Activated CD8-positive, alpha-beta memory T cell treated with anti-CD3 and anti-CD28 coated beads for 36 hours (primary cell): ENCODE results near the gene EPS8L2. TPM values are rescaled to one million over a fixed set of nuclear protein-coding genes. Genes with fewer than 3 reads are reported as not detected.
"Not testable (repeated sequence)": the region's sequence is repeated elsewhere in the genome, so short reads cannot be mapped to it uniquely, and the experiment has no call there.

Experiments
- CTCF ChIA-PET: fragments of 350-600 bp; sonication (Branson Sonifier 250); formaldehyde crosslinking; loops from one replicate; lab custom pipeline; 2021; ENCODE audit warnings: antibody characterized with exemption; lab: Charles Lee
- POLR2A ChIA-PET: fragments of 350-600 bp; sonication (Branson Sonifier 250); formaldehyde crosslinking; loops from one replicate; lab custom pipeline; 2021; ENCODE audit warnings: antibody characterized with exemption; lab: Charles Lee
- total RNA-seq, 2 experiments: library from RNA; stranded (reverse); gene quantifications; one replicate each; pipeline ENCODE4 v1.2.3, GENCODE V29; 2021

Gene EPS8L2
- total RNA-seq, 2 experiments from 2014 or later: 12.6 to 14.3 TPM

DNA sequence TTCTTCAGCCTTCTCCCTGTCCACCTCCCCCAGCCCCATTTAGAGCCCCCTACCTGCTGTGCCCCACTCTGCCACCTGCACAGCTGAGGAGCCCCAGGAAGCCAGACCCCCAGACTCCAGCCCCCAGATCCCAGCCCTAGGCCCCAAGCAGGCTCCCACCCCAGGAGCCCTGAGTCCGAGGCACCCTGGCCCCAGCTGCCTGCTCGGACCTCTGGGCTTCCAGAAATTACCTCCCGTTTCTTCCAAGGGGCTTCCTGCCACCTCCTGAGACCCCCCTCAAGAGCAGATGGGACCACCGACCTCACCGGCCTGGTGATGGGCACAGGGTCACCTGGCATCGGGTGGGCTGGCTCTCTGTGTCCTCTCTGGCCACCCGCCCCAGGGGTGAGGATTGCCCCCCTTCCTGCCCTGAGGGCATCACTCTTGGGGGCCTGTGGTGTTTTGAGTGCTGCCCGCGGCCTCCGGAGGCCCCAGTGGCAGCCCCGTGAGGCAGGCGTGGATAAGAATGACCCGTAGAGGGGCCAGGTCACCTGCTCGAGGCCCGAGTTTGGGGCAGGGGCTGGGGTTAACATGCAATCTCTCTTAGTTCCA is 23.0 kb downstream of the EPS8L2 start:
- ChIA-PET CTCF (interaction anchor here (0.6 to 1.7 kb wide), 6 partner anchors 21 to 286 kb away, joined by 3 to 5 read pairs (median 4); no protein-coding TSS in a partner anchor), POLR2A (interaction anchor here (1.0 kb wide), 1 partner anchor 17 kb away, joined by 3 read pairs; no protein-coding TSS in a partner anchor)

DNA sequence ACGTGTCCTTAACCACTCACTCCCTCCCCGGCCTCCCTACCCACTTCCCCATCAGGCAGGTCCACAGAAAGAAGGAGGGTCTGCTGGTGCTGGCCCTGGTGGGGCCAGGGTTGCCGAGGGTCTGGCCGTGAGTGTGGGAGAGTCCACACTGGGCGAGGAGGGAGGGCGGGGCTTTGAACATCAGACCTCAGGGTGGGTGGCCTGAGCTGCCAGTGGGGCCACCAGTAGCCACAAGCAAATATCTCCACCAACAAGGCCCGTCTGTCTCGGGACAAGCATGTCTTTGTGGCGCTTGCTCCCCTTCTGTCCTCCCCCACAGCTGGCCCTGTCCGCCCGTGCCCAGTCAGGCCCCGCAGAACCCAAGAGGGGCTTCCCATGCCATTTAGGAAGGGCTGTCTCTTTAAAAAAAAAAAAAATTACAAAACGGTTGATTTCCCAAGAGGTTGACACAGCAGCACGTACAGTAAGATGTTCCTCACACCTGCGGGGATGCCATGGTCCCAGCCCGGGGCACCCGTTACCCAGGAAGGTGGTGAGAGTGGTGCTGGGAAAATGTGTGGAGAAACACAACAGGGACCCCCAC is 23.6 kb downstream of the EPS8L2 start:
- POLR2A ChIA-PET: no interaction called here
- CTCF ChIA-PET: interaction anchor here (0.7 to 1.4 kb wide), 4 partner anchors 18 to 189 kb away, joined by 3 to 4 read pairs (median 3); partner anchors contain the start of gene TALDO1

DNA sequence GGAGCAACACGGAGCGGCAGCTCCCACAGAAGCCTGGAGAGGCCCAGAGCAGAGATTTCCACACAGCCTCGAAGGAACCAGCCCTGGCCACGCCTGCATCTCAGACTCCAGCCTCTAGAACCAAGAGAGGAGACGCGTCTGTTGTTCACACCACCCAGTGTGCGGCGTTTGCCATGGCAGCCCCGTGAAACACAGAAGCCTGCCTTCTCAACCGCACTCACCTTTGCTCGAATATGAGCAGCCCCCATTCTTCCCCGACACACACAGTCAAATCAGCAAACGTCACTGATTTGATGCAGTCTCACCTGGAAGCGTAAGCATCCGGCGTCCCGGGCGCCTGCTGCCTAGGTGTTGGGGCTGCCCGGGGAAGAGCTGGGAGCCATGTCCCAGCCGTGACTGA is 27.0 kb downstream of the EPS8L2 start:
- CTCF ChIA-PET: interaction anchor here (1.3 kb wide), 1 partner anchor 10 kb away, joined by 3 read pairs; no protein-coding TSS in a partner anchor
- POLR2A ChIA-PET: interaction anchor here (0.6 to 0.7 kb wide), 2 partner anchors 14 to 26 kb away, joined by 3 to 6 read pairs; no protein-coding TSS in a partner anchor

DNA sequence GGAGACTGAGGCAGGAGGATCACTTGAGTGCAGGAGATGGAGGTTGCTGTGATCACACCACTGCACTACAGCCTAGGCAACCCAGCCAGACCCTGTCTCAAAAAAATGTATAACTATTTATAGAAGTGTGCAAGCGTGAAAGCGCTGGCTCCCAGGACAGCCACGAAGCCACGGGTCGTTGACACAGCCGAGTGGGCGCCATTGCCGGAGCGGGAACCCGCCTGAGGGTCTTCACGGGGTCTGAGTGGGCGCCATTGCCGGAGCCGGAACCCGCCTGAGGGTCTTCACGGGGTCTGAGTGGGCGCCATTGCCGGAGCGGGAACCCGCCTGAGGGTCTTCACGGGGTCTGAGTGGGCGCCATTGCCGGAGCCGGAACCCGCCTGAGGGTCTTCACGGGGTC is 28.5 kb downstream of the EPS8L2 start:
- POLR2A ChIA-PET, CTCF ChIA-PET: not testable (repeated sequence)

DNA sequence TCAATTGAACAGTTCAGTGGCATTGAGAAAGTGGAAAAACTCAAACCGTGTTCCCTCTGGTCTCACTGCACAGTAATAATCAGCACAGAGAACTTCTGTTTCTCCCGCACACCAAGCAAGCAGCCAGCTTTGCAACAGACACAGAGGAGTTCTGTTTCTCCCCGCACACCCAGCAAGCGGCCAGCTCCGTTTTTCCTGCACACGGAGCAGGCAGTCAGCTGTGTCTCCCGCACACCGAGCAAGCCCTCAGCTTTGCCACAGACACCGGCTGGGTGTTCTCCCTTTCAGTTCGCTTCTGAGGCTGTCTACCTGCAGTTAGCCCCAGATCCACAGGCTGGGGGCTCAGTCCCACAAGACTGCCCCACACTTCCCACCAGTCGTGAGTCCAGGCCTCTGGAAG is 31.3 kb downstream of the EPS8L2 start:
- ChIA-PET POLR2A (no interaction called here), CTCF (interaction anchor here (1.0 to 1.5 kb wide), 3 partner anchors 11 to 38 kb away, joined by 3 to 5 read pairs (median 4); no protein-coding TSS in a partner anchor)

DNA sequence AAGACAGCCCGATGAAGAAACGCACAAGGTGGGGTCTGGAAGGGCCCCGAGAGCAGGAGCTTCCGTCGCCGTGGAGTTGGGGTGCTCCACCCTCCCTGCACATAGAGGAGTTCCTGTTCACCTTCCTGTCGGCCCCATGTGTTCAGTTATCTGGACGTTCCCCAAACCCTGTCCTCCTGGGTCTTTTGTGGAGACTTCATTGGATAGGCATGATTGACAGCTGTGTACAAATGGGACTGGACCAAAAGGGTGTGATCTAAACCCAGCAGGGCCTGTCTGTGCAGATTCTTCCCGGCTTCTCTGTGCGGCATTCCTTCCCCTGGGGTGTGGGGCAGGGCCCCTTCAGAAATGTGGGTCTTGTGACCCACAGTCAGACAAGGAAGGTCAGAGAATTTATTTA is 31.9 kb downstream of the EPS8L2 start:
- CTCF ChIA-PET: interaction anchor here (1.0 to 1.5 kb wide), 2 partner anchors 20 to 38 kb away, joined by 3 to 5 read pairs; no protein-coding TSS in a partner anchor
- POLR2A ChIA-PET: not testable (repeated sequence)

DNA sequence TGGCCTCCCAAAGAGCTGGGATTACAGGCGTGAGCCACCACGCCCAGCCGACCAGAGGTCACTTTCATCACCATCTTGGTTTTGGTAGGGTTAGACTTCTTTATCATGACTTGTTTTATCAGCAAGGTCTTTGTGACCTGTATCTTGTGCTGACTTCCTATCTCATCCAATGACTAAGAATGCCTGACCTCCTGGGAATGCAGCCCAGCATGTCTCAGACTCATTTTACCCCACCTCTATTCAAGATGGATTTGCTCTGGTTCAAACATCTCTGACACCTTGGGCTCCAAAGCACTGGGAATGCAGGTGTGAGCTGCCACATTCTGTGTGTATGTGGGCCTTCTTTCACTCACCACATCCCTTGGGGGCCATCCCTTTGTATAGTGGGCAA is 36.1 kb downstream of the EPS8L2 start:
- CTCF ChIA-PET: no interaction called here
- POLR2A ChIA-PET: no interaction called here

DNA sequence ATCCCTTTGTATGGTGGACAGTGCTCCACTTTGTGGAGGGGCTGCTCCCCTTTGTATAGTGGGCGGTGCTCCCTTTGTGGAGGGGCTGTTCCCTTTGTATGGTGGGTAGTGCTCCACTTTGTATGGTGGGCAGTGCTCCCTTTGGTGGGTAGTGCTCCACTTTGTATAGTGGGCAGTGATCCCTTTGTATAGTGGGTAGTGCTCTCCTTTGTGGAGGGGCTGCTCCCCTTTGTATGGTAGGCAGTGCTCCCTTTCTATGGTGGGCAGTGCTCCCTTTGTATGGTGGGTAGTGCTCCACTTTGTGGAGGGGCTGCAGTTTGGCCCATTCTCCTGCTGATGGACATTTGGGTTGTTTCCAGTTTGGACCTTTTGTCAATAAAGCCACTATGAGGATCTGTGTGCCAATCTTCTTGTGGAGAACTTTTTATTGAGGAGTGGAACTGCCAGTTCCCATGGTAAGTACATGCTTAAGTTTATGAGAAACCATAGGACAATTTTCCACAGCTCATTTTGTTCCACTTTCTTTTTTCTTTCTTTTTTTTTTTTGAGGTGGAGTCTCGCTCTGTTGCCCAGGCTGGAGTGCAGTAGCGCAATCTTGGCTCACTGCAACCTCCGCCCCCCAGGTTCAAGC is 36.7 kb downstream of the EPS8L2 start:
- POLR2A ChIA-PET: no interaction called here
- CTCF ChIA-PET: interaction anchor here (0.6 kb wide), 1 partner anchor 103 kb away, joined by 3 read pairs; no protein-coding TSS in a partner anchor

DNA sequence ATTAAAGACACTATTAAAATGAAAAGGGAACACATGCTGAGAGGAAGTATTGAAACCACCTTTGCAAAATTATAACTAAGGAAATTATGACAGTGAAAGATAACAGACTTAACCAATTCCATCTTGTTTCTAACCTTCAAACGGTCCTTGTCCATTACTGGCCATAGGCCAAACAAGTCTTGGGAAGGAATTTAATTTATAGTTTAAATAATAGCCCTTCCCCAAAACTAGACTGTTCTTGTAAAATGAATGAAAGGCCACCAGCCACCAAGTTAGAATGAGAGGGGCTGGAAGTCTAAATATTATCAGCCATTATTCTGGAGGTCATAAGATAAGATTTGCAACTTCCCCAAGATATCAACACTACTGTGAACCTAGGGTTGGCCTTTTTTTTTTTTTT is 39.4 kb downstream of the EPS8L2 start:
- CTCF ChIA-PET: interaction anchor here (1.1 to 1.8 kb wide), 2 partner anchors 22 to 50 kb away, joined by 3 to 7 read pairs; no protein-coding TSS in a partner anchor
- POLR2A ChIA-PET: interaction anchor here (0.8 kb wide), 1 partner anchor 176 kb away, joined by 6 read pairs; no protein-coding TSS in a partner anchor

DNA sequence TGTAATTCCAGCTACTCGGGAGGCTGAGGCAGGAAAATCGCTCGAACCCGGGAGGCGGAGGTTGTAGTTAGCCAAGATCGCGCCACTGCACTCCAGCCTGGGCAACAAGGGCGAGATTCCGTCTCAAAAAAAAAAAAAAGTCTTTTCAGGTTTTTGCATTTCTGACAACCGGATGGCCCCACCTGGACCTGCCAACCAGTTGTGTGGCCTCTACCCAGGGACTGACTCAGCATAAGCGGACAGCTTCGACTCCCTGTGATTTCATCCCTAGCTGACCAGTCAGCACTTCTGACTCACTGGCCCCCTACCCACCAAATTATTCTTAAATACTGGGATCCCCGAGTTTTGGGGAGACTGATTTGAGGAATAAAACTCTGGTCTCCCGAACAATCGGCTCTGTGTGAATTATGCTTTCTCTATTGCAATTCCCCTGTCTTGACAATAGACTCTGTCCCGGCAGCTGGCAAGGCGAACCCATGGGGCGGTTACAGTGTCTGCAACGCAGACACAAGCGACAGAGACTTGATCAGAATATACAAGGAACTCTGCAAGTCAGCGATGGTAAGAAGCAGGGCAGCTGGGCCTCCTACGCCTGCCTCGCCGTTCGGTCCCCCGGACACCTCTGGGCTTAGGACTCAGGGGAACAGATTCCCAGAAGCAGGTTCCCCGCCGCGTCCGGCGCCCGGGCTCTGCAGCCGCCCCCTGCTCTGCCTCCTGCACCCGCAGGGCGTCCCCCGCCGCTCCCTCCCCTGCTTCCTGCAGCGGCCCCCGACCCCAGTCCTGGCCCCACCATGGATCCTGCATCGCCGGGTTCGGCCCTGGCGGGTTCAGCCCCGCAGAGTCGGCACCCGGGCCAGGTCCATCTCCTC is 40.5 kb downstream of the EPS8L2 start:
- ChIA-PET POLR2A (interaction anchor here (0.5 to 1.2 kb wide), 5 partner anchors 13 to 211 kb away, joined by 3 to 6 read pairs (median 3); no protein-coding TSS in a partner anchor), CTCF (interaction anchor here (0.6 to 2.6 kb wide), 8 partner anchors 10 to 178 kb away, joined by 3 to 12 read pairs (median 3); partner anchors contain the start of gene TMEM80)

DNA sequence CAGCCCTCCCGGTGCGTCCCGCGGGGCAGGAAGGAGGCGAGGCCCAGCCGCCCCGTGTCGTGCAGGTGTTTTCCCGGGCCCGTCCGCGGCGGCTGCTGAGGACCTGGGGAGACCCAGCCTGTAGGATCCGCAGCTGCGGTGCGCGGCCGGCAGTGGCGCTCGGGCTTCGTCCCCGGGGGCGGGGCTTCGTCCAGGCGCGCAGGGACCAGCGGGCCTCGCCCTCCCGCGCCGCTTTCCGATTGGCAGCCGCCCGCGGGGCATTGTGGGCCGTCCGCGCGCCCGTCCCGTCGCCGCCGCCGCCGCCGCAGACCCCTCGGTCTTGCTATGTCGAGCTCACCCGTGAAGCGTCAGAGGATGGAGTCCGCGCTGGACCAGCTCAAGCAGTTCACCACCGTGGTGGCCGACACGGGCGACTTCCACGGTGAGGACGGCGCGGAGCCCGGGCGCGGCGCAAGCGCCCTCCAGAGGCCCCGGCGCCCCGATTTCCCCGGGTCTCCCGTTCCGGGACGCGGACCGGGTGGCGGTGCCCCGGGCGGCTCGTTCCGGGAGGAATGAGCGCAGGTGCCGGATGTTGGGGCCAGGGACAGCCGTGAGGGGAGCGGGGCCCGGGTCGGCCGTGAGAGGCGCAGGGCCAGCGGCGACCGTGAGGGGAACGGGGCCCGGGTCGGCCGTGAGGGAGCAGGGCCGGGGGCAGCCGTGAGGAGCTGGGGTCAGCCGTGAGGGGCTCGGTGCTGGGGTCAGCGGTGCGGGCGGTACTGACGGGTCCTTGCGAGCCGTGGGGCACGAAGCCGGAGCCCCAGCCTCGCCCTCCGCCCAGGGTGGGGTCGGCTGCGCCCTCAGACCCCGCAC is 41.4 kb downstream of the EPS8L2 start, which contains the start of gene TALDO1:
TSS of gene TALDO1 (plus strand) at position 307 of the 849 bp plus-strand sequence. CDS start at position 325, 18 bp downstream.
- CTCF ChIA-PET: interaction anchor here (0.6 to 2.6 kb wide), 9 partner anchors 10 to 51 kb away, joined by 3 to 12 read pairs (median 3); partner anchors contain the start of genes GATD1 and TMEM80
- POLR2A ChIA-PET: interaction anchor here (0.5 to 1.3 kb wide), 5 partner anchors 14 to 212 kb away, joined by 3 to 6 read pairs (median 3); no protein-coding TSS in a partner anchor

DNA sequence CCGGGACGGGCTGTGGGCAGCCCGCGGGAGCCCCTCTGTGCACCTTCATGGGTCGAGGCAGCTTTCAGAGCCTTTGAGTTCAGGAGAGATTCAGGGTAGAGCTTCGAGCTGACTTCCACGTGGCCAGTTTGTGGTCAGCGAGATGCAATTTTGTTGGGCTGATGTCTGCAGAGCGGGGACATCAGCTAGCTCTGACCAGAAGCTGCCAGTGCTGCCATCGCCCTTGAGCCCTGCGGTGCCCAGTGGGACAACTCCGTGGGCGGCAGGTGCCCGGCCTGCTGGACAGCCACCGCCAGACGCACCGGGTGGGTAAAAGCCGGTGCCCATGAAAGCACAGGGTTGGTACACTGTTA is 42.0 kb downstream of the EPS8L2 start:
- POLR2A ChIA-PET: interaction anchor here (0.6 to 1.3 kb wide), 3 partner anchors 18 to 49 kb away, joined by 3 to 4 read pairs (median 3); no protein-coding TSS in a partner anchor
- CTCF ChIA-PET: interaction anchor here (0.8 to 2.6 kb wide), 6 partner anchors 11 to 51 kb away, joined by 3 to 12 read pairs (median 4); partner anchors contain the start of genes GATD1 and TMEM80

DNA sequence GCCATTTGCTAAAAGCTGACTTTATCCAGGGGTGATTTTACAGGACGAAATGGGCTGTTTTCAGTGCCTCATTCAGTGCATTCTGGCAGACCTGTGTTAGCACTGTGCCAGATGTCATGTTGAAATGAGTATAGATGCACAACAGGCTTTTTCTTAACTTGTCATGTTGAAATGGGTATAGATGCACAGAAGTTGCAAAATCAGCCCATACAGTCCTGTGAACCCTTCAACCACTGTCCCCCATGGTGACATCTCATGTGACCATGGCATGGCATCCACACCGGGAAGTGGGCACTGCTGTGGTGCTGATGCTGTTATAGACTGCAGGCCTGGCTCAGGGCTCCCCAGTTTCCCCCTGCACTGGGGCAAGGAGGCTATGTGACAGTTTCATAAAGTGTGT is 43.7 kb downstream of the EPS8L2 start:
- ChIA-PET CTCF (interaction anchor here (1.4 to 1.9 kb wide), 2 partner anchors 12 to 22 kb away, joined by 4 to 5 read pairs; no protein-coding TSS in a partner anchor), POLR2A (interaction anchor here (0.5 kb wide), 1 partner anchor 148 kb away, joined by 3 read pairs; no protein-coding TSS in a partner anchor)

DNA sequence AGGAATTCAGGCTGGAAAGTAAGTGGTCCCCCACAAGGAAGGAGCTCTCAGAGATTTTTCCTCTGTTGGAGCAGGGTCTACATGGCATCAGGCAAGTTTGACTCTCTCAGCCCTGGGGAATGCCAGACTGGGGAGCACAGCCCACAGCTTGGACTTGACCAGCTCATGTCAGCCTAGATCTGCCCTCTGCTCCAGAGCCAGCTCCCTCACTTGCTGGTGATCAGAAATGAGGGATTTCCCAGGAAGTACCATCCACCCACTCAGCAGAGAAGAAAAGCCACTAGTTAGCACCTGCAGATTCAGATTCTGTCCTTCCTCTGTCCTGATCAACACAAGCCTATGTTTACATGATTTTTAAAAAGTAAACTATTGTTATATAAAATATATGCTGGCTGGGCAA is 54.2 kb downstream of the EPS8L2 start:
- ChIA-PET CTCF (no interaction called here), POLR2A (no interaction called here)

DNA sequence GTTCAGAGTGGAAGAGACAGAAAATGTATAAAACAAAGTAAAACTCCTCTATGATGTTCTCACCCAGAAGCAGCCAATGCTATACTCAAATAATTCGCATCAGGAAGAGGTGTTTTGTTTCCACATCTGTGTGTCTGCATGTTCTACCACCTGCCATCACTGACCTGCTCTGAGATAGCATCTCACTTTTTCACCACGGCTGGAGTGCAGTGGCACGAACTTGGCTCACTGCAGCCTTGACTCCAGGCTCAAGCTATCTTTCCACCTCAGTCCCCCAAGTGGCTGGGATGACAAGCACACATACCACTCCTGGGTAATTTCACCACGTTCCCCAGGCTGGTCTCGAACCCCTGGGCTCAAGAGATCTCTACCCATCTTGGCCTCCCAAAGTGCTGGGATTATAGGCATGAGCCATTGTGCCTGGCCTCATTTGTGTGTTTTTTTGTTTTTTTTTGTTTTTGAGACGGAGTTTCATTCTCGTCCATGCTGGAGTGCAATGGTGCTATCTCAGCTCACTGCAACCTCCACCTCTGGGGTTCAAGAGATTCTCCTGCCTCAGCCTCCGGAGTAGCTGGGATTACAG is 55.6 kb downstream of the EPS8L2 start:
- ChIA-PET CTCF (interaction anchor here (0.6 to 1.5 kb wide), 2 partner anchors 11 to 937 kb away, joined by 3 to 4 read pairs; no protein-coding TSS in a partner anchor), POLR2A (no interaction called here)

DNA sequence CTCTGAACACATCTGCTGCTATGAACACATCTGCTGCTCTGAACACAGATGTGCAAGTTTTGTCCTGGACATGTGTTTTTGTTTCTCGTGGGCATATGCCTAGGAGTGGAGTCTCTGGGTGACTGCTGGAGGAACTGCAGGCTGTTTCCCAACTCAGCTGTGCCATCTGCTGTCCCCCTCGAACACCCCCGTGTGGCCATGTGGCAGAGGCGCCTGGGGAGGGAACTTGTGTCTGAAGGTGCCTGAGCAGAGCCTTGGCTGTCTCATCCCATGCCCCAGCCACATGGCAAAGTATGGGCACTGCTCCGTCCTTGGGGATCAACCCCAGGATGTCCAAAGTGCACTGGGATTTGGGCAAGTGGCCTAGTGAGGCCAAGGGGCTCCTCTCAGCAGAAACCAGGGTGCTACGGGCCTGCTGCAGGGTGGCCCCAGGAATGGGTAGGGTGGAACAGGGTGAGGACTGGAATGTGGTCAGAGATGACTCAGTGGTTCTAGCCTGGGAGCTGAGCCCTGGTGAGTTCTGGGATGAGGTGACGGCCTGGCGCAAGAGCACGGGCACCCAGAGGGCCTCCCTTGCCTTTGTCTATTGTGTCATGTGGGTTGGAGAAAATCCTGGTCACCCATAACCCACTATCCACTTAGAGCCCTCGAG is 56.5 kb downstream of the EPS8L2 start:
- CTCF ChIA-PET: interaction anchor here (0.6 to 1.5 kb wide), 3 partner anchors 12 to 937 kb away, joined by 3 to 4 read pairs (median 3); no protein-coding TSS in a partner anchor
- POLR2A ChIA-PET: no interaction called here
